ENCODE results near the gene TNRC6C.

Gene TNRC6C

GRCh38 chr17:78007647-78008046 is 49.1 kb downstream of the TNRC6C start:
- DNase-seq (ENCODE audit: low read depth) = no peak
- TF ChIP-seq CTCF (IDR thresholded peaks at IDR 0.05; ENCODE audit: control insufficient read depth, insufficient read depth, low read depth, low read length, missing control alignments) = no peak
- no peak overlapping the region for H3K4me3 ChIP-seq (ENCODE audit: control insufficient read depth, low read depth, low read length)

- no peak overlapping the region for H3K4me3 ChIP-seq (ENCODE audit: control insufficient read depth, low read depth, low read length)
- no peak for TF ChIP-seq CTCF (IDR thresholded peaks at IDR 0.05; ENCODE audit: control insufficient read depth, insufficient read depth, low read depth, low read length, missing control alignments)
- DNase-seq (ENCODE audit: low read depth) = no peak
Observed at GRCh38 chr17:78010759-78011158, 52.3 kb downstream of the TNRC6C start.

GRCh38 chr17:78012428-78012827 is 53.9 kb downstream of the TNRC6C start:
- no peak for DNase-seq (ENCODE audit: low read depth)
- H3K4me3 ChIP-seq (ENCODE audit: control insufficient read depth, low read depth, low read length) = no peak overlapping the region
- no peak for TF ChIP-seq CTCF (IDR thresholded peaks at IDR 0.05; ENCODE audit: control insufficient read depth, insufficient read depth, low read depth, low read length, missing control alignments)

- DNase-seq (ENCODE audit: low read depth) = no peak
- no peak overlapping the region for H3K4me3 ChIP-seq (ENCODE audit: control insufficient read depth, low read depth, low read length)
- peak; percentile 79 for TF ChIP-seq CTCF (IDR thresholded peaks at IDR 0.05; ENCODE audit: control insufficient read depth, insufficient read depth, low read depth, low read length, missing control alignments)
Observed at GRCh38 chr17:78013683-78014467, 55.4 kb downstream of the TNRC6C start.

GRCh38 chr17:78014646-78015045 is 56.1 kb downstream of the TNRC6C start:
- DNase-seq (ENCODE audit: low read depth) = no peak
- H3K4me3 ChIP-seq (ENCODE audit: control insufficient read depth, low read depth, low read length) = no peak overlapping the region
- TF ChIP-seq CTCF (IDR thresholded peaks at IDR 0.05; ENCODE audit: control insufficient read depth, insufficient read depth, low read depth, low read length, missing control alignments) = no peak

- TF ChIP-seq CTCF (IDR thresholded peaks at IDR 0.05; ENCODE audit: control insufficient read depth, insufficient read depth, low read depth, low read length, missing control alignments) = no peak
- H3K4me3 ChIP-seq (ENCODE audit: control insufficient read depth, low read depth, low read length) = no peak overlapping the region
- DNase-seq (ENCODE audit: low read depth) = no peak
Observed at GRCh38 chr17:78016852-78017251, 58.3 kb downstream of the TNRC6C start.
